Ishikawa (cell line): Measurements from ENCODE around the gene ATP10D.

Experiments used
- CEBPB ChIP-seq: IDR thresholded peaks from 2 replicates; pipeline ENCODE4 v1.6.1; 2012
- CREB1 ChIP-seq: IDR thresholded peaks from 2 replicates; pipeline ENCODE4 v1.6.1; 2012; ENCODE audit warnings: low read depth
- EGR1 ChIP-seq: IDR thresholded peaks from 2 replicates; pipeline ENCODE4 v1.6.1; 2012
- EP300 ChIP-seq: IDR thresholded peaks from 2 replicates; pipeline ENCODE4 v1.6.1; 2012; ENCODE audit warnings: borderline replicate concordance
- FOXM1 ChIP-seq: IDR thresholded peaks from 2 replicates; pipeline ENCODE4 v1.6.1; 2012; ENCODE audit warnings: low read depth, borderline replicate concordance
- MAX ChIP-seq: IDR thresholded peaks from 2 replicates; pipeline ENCODE4 v1.6.1; 2012
- NFIC ChIP-seq: IDR thresholded peaks from 2 replicates; pipeline ENCODE4 v1.6.1; 2012
- RAD21 ChIP-seq: IDR thresholded peaks from 2 replicates; pipeline ENCODE4 v1.6.1; 2012; ENCODE audit warnings: low read depth
- REST ChIP-seq: IDR thresholded peaks from 2 replicates; pipeline ENCODE4 v1.6.1; 2012; ENCODE audit warnings: low read depth, mild to moderate bottlenecking
- TAF1 ChIP-seq: IDR thresholded peaks from 2 replicates; pipeline ENCODE4 v1.6.1; 2012; ENCODE audit warnings: low read depth, mild to moderate bottlenecking
- TCF12 ChIP-seq: IDR thresholded peaks from 2 replicates; pipeline ENCODE4 v1.6.1; 2012; ENCODE audit warnings: low read depth
- TEAD4 ChIP-seq: IDR thresholded peaks from 2 replicates; pipeline ENCODE4 v1.6.1; 2012
- USF1 ChIP-seq: IDR thresholded peaks from 2 replicates; pipeline ENCODE4 v1.6.1; 2012
- YY1 ChIP-seq: IDR thresholded peaks from 2 replicates; pipeline ENCODE4 v1.6.1; 2012; ENCODE audit warnings: low read depth
- ZBTB7A ChIP-seq: IDR thresholded peaks from 2 replicates; pipeline ENCODE4 v1.6.1; 2012; ENCODE audit warnings: low read depth

ATP10D gene

GRCh38 chr4:47560682-47561081 is 75.6 kb downstream of the ATP10D start:
- no peak for TF ChIP-seq TCF12
- no peak for TF ChIP-seq FOXM1
- TF ChIP-seq EGR1 = no peak
- TF ChIP-seq MAX = no peak
- no peak for TF ChIP-seq REST
- TF ChIP-seq TEAD4 = no peak
- no peak for TF ChIP-seq NFIC
- no peak for TF ChIP-seq TAF1
- no peak for TF ChIP-seq CEBPB
- TF ChIP-seq CREB1 = no peak
- no peak for TF ChIP-seq ZBTB7A
- TF ChIP-seq USF1 = no peak
- TF ChIP-seq YY1 = no peak
- TF ChIP-seq EP300 = no peak
- TF ChIP-seq RAD21 = no peak

GRCh38 chr4:47561331-47561730 is 76.3 kb downstream of the ATP10D start:
- no peak for TF ChIP-seq EGR1
- no peak for TF ChIP-seq MAX

GRCh38 chr4:47562297-47562696 is 77.2 kb downstream of the ATP10D start:
- TF ChIP-seq EP300 = no peak

- TF ChIP-seq MAX = no peak
- TF ChIP-seq EP300 = no peak
These were observed 81.5 kb downstream of the ATP10D start for GRCh38 chr4:47566566-47566965.

GRCh38 chr4:47566969-47567368 is 81.9 kb downstream of the ATP10D start:
- TF ChIP-seq TEAD4 (no peak), USF1 (no peak), EGR1 (no peak), MAX (no peak), YY1 (no peak), FOXM1 (no peak), NFIC (no peak), ZBTB7A (no peak)

- TF ChIP-seq TAF1 = no peak
- TF ChIP-seq TCF12 = no peak
- no peak for TF ChIP-seq EP300
- no peak for TF ChIP-seq MAX
- TF ChIP-seq CEBPB = no peak
- TF ChIP-seq NFIC = no peak
- TF ChIP-seq REST = no peak
- TF ChIP-seq CREB1 = no peak
- TF ChIP-seq USF1 = no peak
- TF ChIP-seq YY1 = no peak
- no peak for TF ChIP-seq EGR1
- no peak for TF ChIP-seq TEAD4
- no peak for TF ChIP-seq FOXM1
- TF ChIP-seq ZBTB7A = no peak
These were observed 82.4 kb downstream of the ATP10D start for GRCh38 chr4:47567511-47567910.
